Sigmoid colon (tissue), 4 donors: Measurements from ENCODE around the gene GRIA1.

Experiments used
- CTCF ChIP-seq, 4 experiments: fragments of 450-650 bp in 3 of 4; fragments of 200-600 bp in 1 of 4; IDR thresholded peaks; one replicate each; pipeline ENCODE4 v1.5.1; 2016 to 2019; ENCODE audit warnings: antibody characterized with exemption in 4 of 4, mild to moderate bottlenecking in 3 of 4, moderate library complexity in 2 of 4
- EP300 ChIP-seq, 4 donors: sonication (generic); formaldehyde crosslinking; IDR thresholded peaks; one replicate each; pipeline ENCODE4 v1.6.1; 2017; ENCODE audit warnings: antibody characterized with exemption in 4 of 4
- POLR2A ChIP-seq, 2 donors: fragments of 450-650 bp; IDR thresholded peaks; one replicate each; pipeline ENCODE4 v1.6.1; 2016; ENCODE audit warnings: antibody characterized with exemption in 2 of 2, mild to moderate bottlenecking in 2 of 2, moderate library complexity in 2 of 2
- POLR2AphosphoS5 ChIP-seq, 4 donors: sonication (generic); formaldehyde crosslinking; IDR thresholded peaks; one replicate each; pipeline ENCODE4 v1.6.1; 2017; ENCODE audit warnings: antibody characterized with exemption in 4 of 4

GRCh38 chr5:153792305-153792704 lies 301.8 kb downstream of the GRIA1 start:
- TF ChIP-seq CTCF (IDR thresholded peaks at IDR 0.05) (no peak), POLR2AphosphoS5 (IDR thresholded peaks at IDR 0.05) (no peak), POLR2A (IDR thresholded peaks at IDR 0.05) (no peak), EP300 (IDR thresholded peaks at IDR 0.05) (no peak)
